Measurements from ENCODE around the gene ACTR5.

The ACTR5 gene

DNA sequence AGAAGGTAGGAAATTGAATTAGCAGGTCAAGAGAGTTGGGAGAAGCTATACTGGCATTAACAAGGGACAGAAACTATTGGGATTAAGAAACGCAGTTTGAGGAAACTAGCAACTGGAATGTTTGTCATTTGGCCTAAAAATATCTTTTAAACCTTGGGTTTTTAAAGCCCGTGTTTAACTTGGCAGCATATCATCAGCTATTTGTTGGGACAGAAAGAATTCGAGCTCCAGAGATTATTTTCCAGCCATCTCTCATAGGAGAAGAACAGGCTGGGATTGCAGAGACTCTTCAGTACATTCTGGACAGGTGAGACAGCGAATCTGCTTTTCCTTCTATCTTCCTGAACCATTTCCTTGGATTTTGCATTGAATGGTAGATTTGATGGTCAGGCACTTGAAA lies 17.8 kb downstream of the ACTR5 start:
- Mint-ChIP-seq H3K36me3 (ENCODE audit: low read depth) (peaks cover 73% of the 10 kb centered on the region), H3K27ac (no peak overlapping the region), H3K4me3 (no peak overlapping the region), H3K9me3 (no peaks in the 10 kb centered on the region), H3K4me1 (peaks cover 7% of the 10 kb centered on the region), H3K27me3 (ENCODE audit: low read depth, poor library complexity) (no peaks in the 10 kb centered on the region)
- no peak for DNase-seq
- TF ChIP-seq, protein P1, sequence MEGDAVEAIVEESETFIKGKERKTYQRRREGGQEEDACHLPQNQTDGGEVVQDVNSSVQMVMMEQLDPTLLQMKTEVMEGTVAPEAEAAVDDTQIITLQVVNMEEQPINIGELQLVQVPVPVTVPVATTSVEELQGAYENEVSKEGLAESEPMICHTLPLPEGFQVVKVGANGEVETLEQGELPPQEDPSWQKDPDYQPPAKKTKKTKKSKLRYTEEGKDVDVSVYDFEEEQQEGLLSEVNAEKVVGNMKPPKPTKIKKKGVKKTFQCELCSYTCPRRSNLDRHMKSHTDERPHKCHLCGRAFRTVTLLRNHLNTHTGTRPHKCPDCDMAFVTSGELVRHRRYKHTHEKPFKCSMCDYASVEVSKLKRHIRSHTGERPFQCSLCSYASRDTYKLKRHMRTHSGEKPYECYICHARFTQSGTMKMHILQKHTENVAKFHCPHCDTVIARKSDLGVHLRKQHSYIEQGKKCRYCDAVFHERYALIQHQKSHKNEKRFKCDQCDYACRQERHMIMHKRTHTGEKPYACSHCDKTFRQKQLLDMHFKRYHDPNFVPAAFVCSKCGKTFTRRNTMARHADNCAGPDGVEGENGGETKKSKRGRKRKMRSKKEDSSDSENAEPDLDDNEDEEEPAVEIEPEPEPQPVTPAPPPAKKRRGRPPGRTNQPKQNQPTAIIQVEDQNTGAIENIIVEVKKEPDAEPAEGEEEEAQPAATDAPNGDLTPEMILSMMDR (IDR thresholded peaks at IDR 0.05): no peak

DNA sequence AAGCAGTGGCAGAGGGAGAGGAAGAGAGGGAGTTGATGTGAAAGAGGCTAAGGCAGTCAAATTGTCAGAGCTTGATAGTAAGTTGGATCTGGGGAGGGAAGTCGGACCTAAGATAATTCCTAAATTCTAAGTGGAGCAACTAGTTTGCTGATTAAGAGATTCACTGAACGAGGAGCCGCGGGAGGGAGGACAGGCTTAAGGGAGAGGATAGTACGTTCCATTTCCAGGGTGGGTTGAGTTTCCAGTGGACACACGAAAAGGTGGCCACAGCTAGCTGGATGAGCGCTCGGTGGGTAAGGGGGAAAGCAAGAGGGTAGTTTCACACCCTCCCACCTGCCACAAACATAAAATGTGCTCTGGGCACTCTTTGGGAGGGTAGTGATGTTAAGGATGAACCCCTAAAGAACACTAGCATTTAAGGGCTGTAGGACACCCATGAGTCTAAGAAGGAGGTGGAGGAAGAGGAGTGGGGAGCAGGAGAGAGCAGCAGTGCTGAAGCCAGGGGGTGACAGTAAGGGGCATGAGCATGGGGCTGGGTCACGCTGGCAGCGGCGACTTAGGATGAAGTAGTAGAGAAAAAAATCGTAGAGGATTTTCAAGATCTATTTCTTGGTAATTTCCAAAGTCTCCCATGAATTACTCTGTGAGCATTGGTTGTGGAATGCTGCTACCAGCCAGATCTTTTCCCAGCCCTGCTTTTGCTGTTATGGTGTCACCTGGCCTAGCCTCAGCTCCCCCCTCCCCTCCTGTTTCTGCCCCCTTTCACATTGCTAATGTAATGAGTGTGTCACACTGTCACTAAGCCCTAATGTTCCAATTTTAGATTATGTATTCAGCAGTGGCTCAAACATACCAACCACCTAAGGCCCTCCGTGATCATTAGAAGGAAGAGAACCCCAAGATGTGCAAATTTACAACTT lies 21.4 kb downstream of the ACTR5 start:
- TF ChIP-seq, protein P1 (IDR thresholded peaks at IDR 0.05): no peak
- H3K4me3 Mint-ChIP-seq: no peak overlapping the region
- no peaks in the 10 kb centered on the region for H3K4me1 Mint-ChIP-seq
- H3K27ac Mint-ChIP-seq: no peak overlapping the region
- DNase-seq: no peak
- peaks cover 12% of the 10 kb centered on the region for H3K9me3 Mint-ChIP-seq
- peaks cover 76% of the 10 kb centered on the region for H3K36me3 Mint-ChIP-seq (ENCODE audit: low read depth)
- no peaks in the 10 kb centered on the region for H3K27me3 Mint-ChIP-seq (ENCODE audit: low read depth, poor library complexity)

DNA sequence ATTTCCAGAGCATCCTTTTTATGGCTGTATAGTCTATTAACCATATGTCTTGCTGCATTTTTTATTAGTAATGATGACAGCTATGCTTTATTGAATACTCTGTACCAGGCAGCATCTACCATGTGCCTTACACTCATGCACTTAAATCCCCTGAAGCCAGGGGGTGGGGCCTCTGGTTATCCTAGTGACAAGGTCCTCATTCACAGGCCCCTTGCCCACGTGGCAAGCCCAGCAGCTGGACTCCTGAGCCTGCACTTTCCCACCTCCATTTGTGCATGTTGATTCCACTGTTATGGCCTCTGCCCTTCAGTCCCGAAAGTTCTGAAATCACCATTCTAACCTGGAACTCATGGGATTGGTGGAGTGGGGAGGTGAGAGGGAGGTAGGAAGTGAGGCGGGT lies 22.3 kb downstream of the ACTR5 start:
- no peak overlapping the region for H3K4me3 Mint-ChIP-seq
- H3K4me1 Mint-ChIP-seq: no peaks in the 10 kb centered on the region
- no peak for DNase-seq
- H3K36me3 Mint-ChIP-seq (ENCODE audit: low read depth): peaks cover 82% of the 10 kb centered on the region
- H3K9me3 Mint-ChIP-seq: peaks cover 12% of the 10 kb centered on the region
- no peak overlapping the region for H3K27ac Mint-ChIP-seq
- TF ChIP-seq, protein P1 (IDR thresholded peaks at IDR 0.05): no peak
- no peaks in the 10 kb centered on the region for H3K27me3 Mint-ChIP-seq (ENCODE audit: low read depth, poor library complexity)

DNA sequence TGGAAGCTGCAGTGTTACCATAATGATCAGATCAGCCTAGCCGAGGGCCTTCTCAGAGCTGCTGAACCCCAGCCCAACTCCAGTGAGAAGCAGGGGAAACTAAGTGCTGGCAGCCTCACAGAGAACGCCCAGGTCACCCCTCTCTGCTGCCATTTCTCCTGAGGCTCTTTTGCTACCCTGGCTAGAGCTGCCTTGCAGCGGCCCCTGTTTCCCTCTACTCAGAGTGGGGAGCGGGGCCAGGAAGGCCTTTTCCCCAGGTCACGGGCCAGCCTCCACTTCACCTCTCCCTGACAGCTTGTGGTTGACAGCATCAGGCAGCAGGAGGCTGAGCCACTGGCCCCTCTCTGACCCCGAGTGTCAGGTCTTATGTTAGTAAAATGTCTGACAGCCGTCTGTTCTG lies 22.7 kb downstream of the ACTR5 start:
- TF ChIP-seq, protein P1 (IDR thresholded peaks at IDR 0.05): no peak
- H3K4me3 Mint-ChIP-seq: no peak overlapping the region
- no peaks in the 10 kb centered on the region for H3K27me3 Mint-ChIP-seq (ENCODE audit: low read depth, poor library complexity)
- peaks cover 12% of the 10 kb centered on the region for H3K9me3 Mint-ChIP-seq
- H3K36me3 Mint-ChIP-seq (ENCODE audit: low read depth): peaks cover 82% of the 10 kb centered on the region
- H3K4me1 Mint-ChIP-seq: no peaks in the 10 kb centered on the region
- no peak overlapping the region for H3K27ac Mint-ChIP-seq
- DNase-seq: no peak

DNA sequence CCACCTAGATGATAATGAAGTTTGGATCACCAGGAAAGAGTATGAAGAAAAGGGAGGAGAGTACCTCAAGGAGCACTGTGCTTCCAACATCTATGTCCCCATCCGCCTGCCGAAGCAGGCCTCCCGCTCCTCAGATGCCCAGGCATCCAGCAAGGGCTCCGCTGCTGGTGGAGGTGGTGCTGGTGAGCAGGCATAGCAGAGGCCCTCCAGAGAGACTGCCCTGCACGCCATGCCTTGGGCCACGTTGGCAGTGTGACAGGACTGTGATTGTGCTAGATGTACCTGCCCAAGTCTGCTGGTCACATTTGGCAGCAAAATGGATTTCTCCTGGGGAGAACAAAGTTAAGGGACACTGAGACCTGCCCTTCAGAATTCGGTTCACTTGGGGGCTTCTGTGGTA lies 23.4 kb downstream of the ACTR5 start:
- TF ChIP-seq, protein P1 (IDR thresholded peaks at IDR 0.05): no peak
- Mint-ChIP-seq H3K36me3 (ENCODE audit: low read depth) (peaks cover 82% of the 10 kb centered on the region), H3K27me3 (ENCODE audit: low read depth, poor library complexity) (no peaks in the 10 kb centered on the region), H3K9me3 (peaks cover 12% of the 10 kb centered on the region), H3K4me3 (no peak overlapping the region), H3K4me1 (no peaks in the 10 kb centered on the region), H3K27ac (no peak overlapping the region)
- no peak for DNase-seq

DNA sequence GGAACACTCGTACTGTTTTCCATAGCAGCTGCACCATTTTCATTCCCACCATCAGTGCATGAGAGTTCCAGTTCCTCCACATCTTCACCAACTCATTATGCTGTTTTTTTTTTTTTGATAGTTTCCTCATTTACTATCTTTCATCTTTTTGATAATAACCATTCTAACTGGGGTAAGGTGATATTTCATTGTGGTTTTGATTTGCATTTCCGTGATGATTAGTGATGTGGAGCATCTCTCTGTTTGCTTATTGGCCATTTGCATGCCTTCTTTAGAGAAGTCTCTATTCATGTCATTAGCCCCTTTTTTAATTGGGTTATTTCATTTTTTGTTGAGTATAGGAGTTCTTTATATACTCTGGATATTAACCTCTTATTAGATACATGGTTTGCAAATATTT lies 25.9 kb downstream of the ACTR5 start:
- H3K9me3 Mint-ChIP-seq: peaks cover 12% of the 10 kb centered on the region
- TF ChIP-seq, protein P1 (IDR thresholded peaks at IDR 0.05): no peak
- H3K36me3 Mint-ChIP-seq (ENCODE audit: low read depth): peaks cover 68% of the 10 kb centered on the region
- no peaks in the 10 kb centered on the region for H3K4me1 Mint-ChIP-seq
- H3K27ac Mint-ChIP-seq: no peak overlapping the region
- H3K27me3 Mint-ChIP-seq (ENCODE audit: low read depth, poor library complexity): peaks cover 5% of the 10 kb centered on the region
- no peak overlapping the region for H3K4me3 Mint-ChIP-seq
- DNase-seq: no peak

Data from nephron progenitor cell (in vitro differentiated cells).